AG10803 (cell line): ENCODE results near the gene ZNF135.
A peak's percentile ranks its signal among the peaks of the same experiment; 100 is the strongest.

Experiments
- DNase-seq: peaks from one replicate; pipeline ENCODE4 v3.0.0; 2010; ENCODE audit warnings: low read depth
- H3K4me3 ChIP-seq: 2 replicates; pipeline ENCODE4 v1.5.1; 2011; ENCODE audit warnings: mild to moderate bottlenecking, low read length, control low read depth
- CTCF ChIP-seq: conservative IDR thresholded peaks from 2 replicates; pipeline ENCODE4 v1.5.1; 2011; ENCODE audit warnings: mild to moderate bottlenecking, low read length, control low read depth, inconsistent platforms

Gene ZNF135

DNA sequence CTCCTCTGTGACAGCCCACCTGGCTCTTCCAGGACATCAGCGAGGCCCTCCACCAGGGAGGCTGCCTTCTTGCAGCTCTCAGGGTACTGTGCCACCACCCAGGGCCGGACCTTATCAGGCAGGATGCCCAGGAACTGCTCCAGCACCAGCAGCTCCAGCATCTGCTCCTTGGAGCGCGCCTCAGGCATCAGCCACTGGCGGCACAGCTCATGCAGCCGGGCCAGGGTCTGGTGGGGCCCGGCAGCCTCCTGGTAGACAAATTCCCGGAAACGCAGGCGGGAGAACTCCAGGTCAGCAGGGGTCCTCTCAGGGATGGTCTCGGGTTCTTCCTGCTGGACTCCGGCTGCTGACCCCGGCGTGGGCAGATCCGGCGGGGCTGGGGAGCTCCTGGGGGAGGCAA, 30.8 kb downstream of the ZNF135 start:
- H3K4me3 ChIP-seq, result no peak overlapping the region
- DNase-seq, result no peak
- no peak for TF ChIP-seq CTCF

- no peak overlapping the region for H3K4me3 ChIP-seq
- DNase-seq, result no peak
- TF ChIP-seq CTCF, result no peak
Measured at GRCh38 chr19:58091251-58091995, 32.3 kb downstream of the ZNF135 start.

DNA sequence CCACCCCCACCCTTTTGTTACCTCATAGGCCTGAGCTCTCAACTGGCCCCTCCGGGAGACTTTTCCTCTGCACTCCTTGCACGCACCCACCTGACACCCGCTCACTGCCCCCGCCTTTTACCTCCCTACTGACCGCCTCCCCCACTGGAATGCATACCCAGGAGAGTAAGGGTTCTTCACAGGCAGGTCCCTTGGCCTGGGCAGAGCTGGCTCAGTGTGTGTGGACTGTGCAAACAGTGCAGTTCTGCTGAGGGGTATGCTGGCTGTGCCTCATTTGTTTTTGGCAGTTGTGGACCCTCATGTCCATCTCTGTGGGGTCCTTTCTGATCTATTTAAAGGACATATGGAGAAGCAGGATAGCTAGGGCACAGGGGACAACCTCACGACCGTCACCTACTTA, 34.0 kb downstream of the ZNF135 start:
- no peak overlapping the region for H3K4me3 ChIP-seq
- DNase-seq, result no peak
- TF ChIP-seq CTCF, result no peak

DNA sequence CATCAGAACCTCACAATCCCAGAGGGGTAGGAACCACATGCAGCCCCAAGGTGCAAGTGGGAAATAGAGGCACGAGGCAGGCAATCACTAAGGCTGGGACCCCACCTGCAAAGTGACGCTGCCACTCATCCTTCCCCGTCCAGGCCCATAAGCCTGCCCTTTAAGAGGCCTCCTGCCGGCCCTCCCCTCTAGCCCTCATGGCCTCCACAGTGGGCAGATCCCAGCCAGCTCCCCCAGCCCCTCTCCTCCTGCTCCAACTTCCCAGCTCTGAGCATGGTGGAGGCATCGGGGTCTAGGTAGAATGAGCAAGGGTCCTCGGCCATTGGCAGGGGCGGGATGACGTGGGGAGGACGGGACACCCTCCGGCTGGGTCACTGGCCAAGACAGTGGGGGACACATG, 36.2 kb downstream of the ZNF135 start:
- DNase-seq, result no peak
- TF ChIP-seq CTCF, result no peak

GRCh38 chr19:58096884-58097283, 37.8 kb downstream of the ZNF135 start:
- H3K4me3 ChIP-seq, result no peak overlapping the region
- DNase-seq, result no peak
- TF ChIP-seq CTCF, result no peak

More for the DNA sequence above, 36.2 kb downstream of the ZNF135 start:
- H3K4me3 ChIP-seq, result no peak overlapping the region

GRCh38 chr19:58097349-58097748, 38.3 kb downstream of the ZNF135 start:
- DNase-seq, result no peak
- TF ChIP-seq CTCF, result no peak
- H3K4me3 ChIP-seq, result peak overlapping the region; percentile 79

DNA sequence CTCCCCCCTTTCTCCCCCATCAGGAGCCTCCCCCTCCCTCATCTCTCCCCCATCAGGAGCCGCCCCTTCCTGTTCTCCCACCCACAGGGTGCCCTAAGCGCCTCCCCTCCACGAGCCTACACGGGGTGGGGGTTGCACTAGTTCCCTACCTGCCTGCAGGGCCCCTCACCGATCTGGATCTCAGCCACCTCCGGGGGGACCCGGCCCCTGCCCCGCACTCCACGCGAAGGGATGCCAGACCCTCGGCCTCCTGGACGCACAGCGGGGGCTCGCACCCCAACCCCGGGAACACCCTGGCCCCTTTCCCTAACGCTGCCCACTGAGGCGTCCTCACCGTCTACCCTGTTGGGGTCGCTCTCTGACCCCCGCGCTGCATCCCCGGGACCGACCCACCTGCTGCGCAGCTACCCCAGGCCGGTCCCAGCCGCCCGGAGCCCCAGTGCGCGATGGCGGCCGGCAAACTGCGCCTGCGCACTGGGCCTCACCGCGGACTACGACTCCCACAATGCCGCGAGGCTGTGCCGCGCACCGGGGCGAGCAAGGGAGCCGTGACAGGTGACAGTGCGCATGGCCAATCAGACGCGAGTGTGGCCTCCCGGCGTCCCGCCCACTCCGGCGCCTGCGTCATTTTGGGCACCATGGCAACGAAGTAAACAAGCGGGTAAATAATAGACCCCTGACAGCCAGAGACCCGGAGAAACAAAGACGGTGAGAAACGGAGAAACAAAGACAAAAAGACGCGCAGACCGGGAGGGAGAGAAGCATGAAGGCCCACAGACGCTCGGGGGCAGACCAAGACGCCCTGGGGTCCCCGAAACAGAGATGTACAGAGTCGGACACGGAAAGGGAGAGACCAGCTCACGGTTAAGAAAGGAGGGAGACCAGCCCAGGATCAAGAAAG, 38.9 kb downstream of the ZNF135 start, which contains the start of gene ZSCAN18:
Gene ZSCAN18, minus strand, starts transcription at position 451 of the 901 bp plus-strand sequence. CDS start 7,964 bp downstream, outside the sequence.
- no peak for TF ChIP-seq CTCF
- H3K4me3 ChIP-seq, result peak within 1 kb of the TSS; percentile 79
- peak; percentile 87 for DNase-seq
